ENCODE data around the gene SYNPO.

Gene SYNPO

GRCh38 chr5:150607991-150608390 is 32.5 kb upstream of the SYNPO start:
- DNase-seq: no peak

GRCh38 chr5:150608991-150609390 is 31.5 kb upstream of the SYNPO start:
- DNase-seq: no peak

DNA sequence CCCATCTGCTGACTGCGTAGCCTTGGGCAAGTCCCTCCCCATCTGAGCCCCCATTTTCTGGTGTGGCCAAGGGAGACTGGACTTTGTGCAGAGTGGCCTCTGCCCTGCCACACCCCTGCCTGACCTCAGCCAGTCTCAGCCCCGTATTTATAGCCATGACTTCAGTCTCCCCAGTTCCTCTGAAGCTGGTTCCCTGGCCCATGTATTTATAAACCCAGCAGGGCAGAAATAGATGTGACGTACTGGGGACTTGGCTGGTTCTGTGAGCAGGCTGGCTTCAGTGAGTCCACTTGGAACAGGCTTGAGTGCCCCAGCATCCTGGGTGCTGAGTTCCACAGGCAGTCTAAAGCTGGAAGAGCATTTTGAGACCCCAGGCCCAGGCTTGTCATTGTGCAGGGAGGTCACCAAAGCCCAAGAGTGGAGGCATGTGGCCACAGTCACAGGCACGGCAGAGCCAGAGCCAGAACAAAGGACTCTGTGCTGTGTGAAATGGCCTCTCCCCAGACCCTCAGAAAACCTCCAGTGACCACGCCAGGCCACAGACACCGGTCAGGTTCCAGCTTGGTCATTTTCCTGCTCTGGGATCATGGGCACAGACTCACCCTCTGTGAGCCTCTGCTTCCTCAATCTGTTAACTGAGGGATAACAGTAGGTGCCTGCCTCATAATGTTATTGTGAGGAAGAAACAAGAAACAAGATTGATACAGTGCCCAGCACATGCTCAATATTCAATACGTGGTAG is 30.4 kb upstream of the SYNPO start:
- no peak for DNase-seq

DNA sequence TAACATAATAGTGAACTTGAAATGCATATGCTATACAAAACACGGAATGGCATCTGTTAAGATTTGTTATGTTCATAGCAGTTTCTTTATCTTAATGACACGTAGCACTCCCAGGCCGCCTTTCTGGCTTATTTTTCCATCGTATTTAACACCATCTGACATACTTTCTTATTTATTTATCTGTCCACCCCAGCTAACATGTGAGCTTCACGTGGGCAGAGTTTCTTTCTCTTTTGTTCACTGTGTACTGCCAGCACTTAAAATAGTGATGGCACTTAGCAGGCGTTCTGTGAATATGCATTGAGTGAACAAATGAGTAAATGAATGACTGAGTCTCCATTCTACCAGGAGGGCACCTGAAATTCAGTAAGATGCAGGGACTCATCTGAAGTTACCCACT is 29.4 kb upstream of the SYNPO start:
- no peak for DNase-seq

GRCh38 chr5:150612405-150612804 is 28.1 kb upstream of the SYNPO start:
- DNase-seq: no peak

DNA sequence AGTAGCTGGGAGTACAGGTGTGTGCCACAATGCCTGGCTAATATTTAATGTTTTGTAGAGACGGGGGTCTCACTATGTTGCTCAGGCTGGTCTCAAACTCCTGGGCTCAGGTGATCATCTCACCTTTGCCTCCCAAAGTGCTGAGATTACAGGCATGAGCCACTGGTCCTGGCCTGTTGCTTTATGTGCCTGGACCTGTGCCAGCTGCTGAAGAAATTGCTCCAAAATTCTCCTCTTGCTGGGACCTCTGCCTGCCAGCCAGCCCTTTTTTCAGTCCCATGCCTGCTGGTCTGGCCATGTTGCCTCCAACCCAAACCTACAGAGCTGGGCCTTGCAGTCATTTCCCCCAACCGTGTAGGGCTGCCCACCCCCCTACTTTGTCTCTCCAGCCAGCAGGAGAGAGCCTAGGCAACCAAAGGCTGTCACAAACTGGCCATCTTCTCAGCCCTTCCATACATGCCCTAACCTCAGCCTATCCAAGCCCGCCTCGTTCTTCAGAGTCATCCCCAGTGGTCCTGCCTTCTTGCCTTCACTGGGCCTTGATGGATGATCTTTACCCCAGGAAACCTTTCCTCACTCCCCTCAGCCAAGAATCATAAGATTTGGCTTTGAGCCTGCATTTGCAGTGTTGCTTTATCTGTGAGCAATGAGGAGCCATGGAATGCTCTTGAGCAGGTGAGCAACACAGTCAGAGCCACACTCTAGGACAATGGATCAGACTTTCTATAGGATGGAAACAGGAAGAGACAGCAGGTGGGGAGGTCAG is 27.4 kb upstream of the SYNPO start:
- no peak for DNase-seq

- DNase-seq: no peak
These were observed 26.3 kb upstream of the SYNPO start for GRCh38 chr5:150613991-150614660.

DNA sequence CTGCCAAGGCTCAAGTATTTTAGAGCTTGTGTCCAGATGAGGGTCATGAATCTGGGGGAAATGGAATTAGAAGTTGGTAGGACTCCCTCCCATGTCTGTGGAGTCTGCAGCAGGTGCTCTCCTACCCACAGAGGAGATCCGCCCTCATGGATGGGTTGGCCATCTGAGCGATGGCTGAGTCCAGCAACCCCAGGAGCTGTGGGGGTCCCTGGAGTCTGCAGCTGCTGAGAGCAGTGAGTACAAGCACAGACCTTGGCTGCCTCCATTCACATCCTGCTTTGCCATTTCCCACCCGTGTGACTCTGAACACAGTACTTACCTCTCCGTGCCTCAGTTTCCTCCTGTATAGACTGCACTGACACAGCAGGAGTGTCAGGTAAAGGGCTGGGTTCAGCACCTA is 25.8 kb upstream of the SYNPO start:
- DNase-seq: no peak

DNA sequence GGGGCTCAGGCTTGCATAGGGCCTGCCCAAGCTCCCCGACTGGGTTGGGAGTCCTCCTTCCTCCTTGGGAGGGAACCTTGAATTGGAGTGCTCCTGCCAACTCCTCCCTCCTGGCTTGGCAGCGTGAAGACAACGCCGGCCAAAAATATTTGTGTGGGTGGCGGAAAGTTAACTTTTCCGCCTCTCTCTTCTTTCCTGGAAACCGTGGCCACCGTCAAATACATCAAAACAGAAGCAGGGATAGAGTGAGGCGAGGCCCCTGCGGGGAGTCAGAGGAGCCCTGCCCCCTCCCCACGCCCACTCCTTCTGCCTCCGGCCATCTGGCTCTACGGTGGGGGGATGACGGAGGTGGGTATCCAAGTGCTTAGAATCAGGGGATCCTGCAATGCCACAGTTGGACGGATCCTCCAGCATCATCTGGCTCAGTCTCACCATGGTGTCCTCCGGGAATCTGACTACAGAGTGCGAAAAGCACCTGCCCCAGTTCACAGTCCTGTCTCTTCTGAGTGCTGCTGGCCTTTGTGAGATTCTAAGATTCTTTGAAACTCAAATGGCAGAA is 25.2 kb upstream of the SYNPO start:
- no peak for DNase-seq

- no peak for DNase-seq
These were observed 24.4 kb upstream of the SYNPO start for GRCh38 chr5:150616024-150616470.

- no peak for DNase-seq
These were observed 24.0 kb upstream of the SYNPO start for GRCh38 chr5:150616506-150616905.

DNA sequence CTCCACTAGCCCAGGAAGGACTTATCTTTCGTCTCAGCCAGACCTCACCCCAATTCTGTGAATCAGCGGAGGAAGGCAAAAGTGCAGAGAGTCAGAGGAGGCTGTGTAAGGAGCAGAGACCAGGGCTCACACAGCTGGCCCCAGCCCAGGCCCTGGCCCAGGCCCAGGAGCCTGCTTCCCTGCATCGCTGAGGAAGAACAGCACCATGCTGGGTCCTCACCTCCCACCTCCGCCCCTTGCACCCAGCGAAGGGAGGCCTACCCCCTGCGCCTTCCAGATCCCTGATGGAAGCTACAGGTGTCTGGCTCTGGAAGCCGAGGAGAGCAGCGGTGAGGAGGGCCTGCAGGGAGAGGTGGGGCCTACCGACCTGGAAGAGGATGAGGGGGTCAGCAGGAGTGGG is 22.3 kb upstream of the SYNPO start:
- no peak for DNase-seq

DNA sequence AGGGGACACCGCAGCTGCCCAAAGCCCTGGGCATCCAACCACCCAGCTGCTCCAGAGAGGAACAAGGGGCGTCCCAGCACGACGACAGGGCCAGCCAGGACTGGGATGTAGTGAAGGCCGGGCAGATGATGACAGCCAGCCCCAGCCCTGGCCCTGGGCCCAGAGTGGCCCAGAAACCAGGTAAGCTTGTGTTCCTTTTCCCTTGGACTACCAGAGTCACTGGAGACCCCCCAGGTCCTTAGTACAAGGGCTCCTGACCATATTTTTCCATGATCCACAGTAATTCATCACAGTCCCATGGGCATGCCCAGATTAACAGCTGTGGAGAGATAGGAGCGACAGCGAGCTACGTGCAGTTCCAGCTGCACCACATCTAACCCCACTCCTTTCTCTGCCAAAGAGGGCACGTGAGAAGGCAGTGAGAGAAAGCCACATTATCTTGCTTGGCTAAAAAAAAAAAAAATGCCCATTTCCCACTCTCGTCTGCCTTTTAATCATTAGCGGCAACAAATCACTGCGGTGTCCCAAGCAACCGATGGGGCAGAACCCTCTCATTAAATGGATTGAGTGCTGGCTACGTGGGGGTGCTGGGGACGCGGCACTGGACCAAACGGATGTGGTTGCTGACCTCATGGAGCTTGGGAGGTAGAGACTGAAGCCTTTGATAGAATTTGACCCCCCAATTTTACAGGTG is 21.7 kb upstream of the SYNPO start:
- DNase-seq: no peak

- no peak for DNase-seq
These were observed 20.9 kb upstream of the SYNPO start for GRCh38 chr5:150619359-150620230.

DNA sequence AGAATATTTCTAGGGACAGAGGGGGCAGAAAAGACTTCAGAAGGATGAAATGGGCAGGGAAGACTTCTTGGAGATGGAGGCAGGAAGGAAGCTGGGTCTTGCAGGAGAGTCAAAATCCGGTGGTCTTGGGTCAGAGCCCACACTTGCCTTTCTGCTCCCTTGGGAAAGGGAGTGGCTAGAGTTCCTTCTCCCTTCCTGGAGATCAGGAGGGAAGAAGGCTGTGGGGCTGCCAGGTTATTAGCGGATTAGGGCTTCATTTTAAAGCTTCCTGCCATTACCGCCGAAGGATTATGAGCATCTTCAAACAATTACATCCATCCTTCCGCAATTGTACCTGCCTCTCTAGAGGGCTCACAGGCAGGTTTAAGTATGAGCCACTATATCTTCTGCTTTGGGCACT is 19.2 kb upstream of the SYNPO start:
- no peak for DNase-seq

- DNase-seq: no peak
These were observed 18.3 kb upstream of the SYNPO start for GRCh38 chr5:150622157-150622556.

- DNase-seq: no peak
These were observed 17.1 kb upstream of the SYNPO start for GRCh38 chr5:150623152-150623877.

GRCh38 chr5:150623878-150624216 is 16.6 kb upstream of the SYNPO start:
- DNase-seq: no peak

DNA sequence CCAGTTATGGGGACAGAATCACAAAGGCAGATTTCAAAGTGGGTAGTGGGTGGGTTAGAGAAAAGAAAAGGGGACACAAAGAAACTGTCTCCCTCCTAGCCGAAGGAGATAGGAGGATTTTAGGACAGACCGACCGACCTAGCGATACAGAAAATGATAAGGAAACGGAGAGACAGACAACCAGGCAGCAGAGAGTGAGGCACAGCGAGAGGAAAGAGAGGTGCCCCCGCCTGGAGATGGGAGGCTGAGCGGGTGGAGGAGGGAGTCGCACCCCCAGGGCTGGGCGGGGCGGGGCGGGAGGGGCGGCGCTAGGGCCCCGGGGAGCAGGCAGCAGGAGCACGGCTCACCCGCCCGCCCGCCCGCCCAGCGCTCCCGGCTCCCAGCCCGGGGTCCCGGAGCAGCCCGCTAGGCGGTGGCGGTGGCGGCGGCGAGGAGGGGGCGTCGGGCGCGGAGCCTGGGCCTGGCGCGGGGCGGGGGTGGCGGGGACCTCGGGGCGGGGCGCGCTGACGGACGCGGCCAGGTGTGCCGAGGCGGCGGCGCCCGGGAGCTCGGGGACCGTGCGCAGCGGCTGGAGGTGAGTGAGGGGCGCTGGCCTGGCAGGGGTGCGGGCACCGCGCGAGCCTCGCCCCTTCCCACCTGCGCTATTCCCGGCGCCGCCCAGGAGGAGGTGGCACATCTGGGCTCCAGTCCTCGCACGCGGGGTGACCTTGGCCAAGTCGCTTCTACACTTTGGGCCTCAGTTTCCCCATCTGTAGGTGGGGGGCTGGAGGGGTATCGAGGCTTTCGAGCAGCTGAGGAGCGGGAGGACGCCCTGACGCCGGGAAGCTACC is 15.9 kb upstream of the SYNPO start:
- no peak for DNase-seq

- no peak for DNase-seq
These were observed 15.3 kb upstream of the SYNPO start for GRCh38 chr5:150625164-150625535.
